GM18502 (cell line): Measurements from ENCODE around the gene SGCD.

Source experiments
- ATAC-seq: cut with Tn5 transposase; IDR thresholded peaks from one replicate; pipeline ENCODE4 v1.9.1; 2021; ENCODE audit warnings: mild to moderate bottlenecking; ENCODE audit not compliant: unreplicated experiment, poor library complexity

Gene SGCD

DNA sequence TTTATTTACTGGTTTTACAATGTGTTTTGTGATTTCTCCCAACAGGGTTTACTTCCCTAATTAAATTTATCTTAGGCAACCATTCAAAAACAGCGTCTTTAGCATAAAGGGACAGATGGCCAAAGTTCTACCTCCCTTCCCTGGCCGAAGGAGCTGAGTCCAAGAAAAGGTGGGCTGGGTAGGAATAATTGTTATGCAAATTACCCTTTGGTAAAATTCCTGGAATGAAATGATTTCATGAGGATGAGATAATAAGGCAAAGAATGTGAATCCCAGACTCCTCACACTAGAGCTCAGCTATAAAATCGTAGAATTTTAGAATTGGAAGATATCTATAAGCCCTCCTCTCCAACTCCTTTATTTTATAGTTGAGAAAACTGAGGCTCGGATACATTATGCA is 119.6 kb downstream of the SGCD start:
- no peak for ATAC-seq

DNA sequence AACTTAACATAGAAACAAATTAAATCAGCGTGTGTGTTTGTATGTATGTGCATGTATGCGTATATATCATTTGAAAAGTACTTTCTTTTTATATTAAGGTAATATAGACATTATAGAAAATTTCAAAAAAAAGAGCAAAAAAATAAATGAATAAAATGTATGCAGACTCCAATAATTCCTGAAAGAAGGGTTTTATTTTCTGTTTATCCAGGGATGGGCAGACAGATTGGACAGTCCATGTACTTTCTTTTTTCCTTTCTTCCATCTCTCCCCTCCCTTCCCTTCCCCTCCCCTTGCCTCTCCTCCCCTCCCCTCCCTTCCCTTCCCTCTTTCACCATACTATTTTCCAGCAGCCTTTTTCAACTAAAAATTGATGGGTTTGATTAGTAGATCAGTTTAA is 123.8 kb downstream of the SGCD start:
- no peak for ATAC-seq

DNA sequence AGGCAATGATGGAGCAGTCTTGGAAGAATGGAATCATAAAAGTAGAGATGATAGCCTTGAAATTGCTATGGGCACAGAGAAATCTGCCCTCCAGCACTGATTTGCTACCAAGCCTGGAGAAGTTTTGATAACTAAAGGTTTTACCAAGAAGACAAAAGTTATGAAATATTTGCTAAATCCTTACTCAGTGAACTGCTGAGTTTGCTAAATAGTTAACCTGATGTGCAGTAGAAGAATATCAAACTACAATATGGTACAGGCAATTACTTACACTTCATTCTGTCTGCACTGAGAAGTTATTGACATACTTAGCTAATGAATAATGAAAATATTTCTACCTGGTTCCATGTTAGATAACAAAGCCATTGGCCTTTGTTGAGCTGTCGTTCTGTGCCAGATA is 124.5 kb downstream of the SGCD start:
- no peak for ATAC-seq

DNA sequence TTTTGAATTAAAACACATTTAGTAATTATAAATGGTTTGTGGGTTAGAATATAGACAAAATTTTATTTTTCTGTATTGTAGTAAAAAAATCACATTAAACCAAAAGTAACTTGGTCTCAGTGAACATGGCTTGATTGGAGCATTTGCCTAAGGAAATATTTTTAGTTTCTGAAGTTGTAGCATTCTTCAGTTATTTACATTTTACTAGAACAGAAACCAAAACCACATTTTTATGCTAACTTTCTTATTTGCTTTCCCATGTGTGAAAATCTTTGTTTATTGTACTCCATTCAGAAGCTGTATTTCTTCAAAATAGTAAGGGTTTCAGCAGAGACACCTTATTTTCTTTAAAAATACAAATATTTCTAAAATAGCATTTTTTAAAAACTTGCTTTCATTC is 129.9 kb downstream of the SGCD start:
- no peak for ATAC-seq

DNA sequence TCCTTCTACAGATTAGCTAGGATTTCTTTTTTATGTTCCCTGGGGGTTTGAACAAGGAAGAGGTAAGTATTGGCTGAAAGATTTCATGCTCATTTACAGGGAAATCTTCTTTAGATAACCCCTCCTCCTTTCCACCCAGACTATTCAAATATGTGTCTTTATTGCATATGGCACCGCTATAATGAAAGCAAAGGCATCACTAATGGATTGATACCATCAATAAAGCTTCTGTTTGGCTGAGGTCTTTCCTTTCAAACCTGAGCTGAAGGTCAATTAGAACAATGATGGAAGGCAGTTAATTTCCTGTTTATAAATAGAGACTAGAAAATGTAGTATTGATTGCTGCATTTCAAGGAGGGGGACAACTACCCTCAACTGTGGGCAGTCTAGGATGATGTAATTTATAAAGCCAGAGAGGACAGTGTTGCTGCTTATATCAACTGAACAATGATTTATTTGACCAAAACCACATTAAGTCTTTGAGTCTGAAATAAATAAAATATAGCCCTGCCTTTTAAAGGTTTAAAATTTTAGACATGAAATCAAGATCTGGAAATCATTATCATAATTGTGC is 132.9 kb downstream of the SGCD start:
- ATAC-seq = no peak

DNA sequence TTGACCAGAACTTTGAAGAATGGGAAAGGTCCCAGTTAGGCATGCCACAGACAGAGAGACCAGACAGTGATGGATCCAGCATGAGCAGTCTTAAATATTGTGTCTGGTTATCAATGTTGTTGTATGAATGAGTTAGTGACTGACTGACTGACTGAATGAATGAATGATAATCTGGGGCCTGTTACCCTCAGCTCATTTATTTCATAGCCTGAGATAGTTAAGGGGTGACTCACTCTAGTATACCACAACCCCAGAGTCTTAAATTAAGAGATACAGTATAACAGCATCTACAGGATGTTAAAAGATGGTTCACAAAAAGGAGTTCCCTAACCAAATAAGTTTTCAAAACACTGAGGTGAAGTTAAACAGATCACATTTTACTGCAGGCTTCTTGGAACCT is 133.5 kb downstream of the SGCD start:
- no peak for ATAC-seq

DNA sequence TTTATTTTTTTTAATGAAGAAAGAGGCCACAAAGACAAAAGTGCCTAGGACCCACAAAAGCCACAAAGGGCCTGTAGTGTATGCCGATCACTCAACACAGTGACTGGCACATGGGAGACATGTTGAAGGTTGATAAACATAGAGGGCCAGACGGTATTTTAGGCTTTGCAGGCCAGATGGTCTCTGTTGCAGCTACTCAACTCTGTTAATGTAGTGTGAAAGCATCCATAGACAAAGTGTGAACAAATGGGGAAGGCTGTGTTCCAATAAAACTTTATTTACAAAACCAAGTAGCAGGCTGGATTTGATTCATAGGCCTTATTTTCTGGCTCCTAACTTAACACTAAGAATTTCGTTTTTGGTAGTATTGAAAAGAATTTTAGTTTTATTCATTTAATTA is 139.9 kb downstream of the SGCD start:
- no peak for ATAC-seq

DNA sequence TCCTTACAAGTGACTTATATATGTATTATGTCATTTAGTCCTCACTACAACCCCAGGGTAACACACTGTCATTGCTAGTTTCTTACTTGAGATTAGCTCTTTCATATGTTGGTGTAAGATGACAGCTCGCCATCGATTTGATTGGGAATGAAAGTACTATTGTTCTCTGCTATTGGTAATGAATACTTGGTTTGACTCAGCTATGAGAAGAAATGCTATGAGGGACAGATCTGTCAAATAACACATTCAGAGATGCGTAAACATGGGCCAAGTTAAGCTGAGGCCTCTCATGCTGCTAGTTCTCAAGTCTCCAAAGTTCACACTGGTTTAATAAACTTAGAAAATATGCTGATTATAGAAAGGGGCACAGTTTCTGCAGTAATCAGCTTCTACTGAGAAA is 142.7 kb downstream of the SGCD start:
- ATAC-seq = no peak

DNA sequence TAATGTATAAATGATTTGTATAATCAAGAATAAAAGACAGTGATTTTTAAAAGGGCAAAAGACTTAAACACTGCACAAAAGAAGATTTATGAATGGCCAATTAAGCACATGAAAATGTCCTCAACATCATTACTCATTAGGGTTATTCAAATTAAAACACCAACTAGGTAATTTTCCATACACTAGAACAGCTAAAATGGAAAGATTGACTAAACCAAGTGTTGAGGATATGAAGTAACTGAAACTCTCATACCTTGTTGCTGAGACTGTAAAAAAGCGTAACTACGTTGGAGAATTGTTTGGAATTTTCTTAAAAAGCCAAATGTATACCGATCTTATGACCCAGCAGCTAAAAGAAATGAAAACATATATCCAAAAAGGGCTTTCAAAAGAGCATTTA is 144.9 kb downstream of the SGCD start:
- no peak for ATAC-seq

DNA sequence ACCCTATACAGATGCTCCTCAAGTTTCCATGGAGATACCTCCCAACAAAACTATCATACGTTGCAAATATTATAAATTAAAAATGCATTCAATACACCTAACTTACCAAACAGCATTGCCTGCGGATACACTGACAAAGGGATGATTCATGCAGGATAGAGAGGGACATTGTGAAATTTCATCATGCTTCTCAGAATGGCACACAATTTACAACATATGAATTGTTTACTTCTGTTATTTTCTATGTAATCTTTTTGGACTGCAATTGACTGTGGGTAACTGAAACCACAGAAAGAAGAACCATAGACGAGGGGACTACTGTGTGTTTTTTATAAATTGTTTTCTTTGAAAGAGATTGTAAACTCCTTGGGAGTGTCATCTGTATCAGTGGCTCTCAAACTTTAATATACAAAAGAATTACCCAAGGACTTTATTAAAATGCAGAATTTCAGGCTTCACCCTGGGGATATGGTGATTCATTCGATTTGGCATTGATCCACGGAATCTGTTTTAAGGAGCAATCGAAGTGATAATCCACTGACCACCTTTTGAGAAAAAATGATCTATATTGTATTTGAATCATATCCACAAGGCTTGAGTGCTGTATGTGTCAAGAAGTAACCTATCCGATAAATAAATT is 146.4 kb downstream of the SGCD start:
- no peak for ATAC-seq

DNA sequence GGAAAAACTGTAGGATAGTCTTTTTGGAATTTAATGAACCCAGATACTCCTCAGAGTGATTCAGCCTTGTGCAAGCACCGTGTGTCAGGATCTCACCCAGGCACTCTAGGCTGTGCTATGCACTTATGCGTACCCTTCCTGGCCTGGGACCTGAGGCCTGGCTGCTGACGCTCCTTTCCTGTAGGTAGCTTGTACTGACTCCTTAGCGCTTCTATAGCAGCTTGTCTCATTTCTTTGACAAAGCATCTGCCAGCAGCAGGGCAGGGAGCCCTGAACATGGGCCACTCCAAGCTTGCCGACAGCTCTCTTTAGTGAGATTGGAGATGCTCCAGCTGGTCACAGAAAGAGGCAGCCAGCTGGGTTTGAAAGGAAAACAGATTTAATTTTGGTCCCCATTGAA is 147.3 kb downstream of the SGCD start:
- no peak for ATAC-seq

DNA sequence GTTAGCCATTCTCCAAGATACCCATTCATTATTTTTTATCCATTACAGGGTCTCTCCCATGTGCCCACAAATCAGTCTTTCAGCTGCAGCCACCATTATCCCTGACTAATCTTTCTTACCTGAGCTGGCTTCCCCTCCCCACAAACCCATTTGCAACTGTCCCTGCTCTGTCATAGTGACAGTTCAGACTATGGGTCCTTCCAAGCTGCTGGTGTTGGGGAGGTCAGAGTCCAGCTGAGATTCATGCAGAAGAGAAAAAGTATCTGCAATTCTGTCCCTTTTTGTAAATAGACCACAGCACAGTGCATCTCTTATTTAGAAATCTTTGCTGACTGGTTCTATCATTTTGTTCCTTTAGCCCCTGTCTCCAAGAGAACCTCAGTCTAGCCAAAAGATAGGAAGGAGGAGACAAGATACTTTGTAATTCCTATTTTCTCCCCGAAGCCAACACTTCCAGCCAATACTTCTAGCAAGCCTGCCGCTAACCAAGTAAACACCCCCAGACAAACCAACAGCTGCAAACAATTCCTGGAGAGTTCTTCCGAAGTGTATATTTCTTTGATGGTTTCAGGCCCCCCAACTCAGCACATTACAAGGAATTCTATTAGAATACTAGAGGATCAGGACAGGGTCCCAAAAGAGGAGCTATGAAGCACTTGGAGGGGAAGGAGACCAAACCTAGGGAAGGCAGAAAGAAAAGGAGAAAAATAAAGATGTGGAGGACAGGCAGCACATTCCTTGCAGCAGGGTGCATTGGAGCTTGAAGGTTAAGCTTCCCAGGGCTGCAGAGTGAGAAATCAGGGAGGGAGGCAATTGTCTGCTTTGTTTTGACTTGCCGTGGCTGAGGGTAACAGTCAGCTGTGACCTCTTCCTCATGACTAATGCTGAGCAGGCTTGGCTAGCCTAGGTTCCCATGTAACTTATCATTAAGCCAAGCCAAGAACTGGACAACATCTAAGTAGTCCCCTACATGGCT is 148.5 kb downstream of the SGCD start:
- no peak for ATAC-seq

DNA sequence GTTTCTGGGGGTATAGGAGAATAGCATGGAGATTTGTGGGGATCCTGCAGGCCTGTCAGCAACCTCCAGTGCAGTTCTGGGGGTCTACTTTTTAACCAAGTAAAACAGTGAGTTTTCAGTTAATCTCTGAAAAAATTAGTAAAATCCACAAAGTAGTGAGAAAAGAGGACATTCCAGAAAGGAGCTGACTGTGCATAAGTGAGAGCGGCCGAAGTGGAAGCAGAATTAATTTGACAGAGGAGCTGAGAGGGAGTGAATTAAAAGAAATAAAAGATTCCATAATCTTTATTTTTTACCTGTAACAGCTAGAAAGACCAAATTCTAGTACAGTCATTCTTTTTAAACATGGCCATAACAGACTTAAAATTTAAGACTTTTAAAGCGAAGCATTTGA is 149.2 kb downstream of the SGCD start:
- no peak for ATAC-seq

DNA sequence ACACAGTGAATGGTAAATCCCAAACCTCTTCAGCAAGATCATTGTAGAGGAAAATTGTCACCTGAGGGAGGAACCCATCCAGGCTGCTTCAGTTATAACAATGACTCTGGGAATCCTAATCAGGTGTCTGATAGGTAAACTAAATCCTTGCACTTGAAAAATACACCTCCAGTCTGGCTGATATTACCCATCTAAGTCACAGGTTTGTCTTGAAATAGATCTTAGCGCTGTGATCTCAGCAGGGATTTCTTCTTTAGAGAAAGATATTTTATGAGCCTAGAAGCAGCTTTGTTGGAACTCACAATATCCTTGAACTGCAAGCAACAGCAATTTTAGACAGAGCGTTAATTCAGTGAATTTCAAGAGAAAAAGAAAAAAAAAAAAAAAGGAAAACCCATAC is 149.7 kb downstream of the SGCD start:
- ATAC-seq = no peak

DNA sequence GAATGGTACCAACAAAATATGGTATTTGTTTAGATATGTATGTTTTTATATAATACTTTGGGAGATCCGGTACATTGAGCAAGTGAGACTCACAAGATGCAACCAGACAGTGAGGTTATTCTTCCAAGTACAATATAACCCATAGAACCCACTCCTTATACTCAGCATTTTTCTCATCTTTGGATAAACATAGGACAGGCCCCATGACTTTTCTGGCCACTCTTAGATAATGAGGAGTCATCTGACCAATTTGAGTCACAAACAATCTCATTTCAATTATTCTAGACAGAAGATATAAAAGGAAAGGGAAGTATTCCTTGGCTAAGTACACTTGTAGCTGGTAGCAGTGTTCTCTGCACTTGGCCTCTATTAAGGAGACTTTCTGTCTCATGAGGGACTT is 150.2 kb downstream of the SGCD start:
- no peak for ATAC-seq

DNA sequence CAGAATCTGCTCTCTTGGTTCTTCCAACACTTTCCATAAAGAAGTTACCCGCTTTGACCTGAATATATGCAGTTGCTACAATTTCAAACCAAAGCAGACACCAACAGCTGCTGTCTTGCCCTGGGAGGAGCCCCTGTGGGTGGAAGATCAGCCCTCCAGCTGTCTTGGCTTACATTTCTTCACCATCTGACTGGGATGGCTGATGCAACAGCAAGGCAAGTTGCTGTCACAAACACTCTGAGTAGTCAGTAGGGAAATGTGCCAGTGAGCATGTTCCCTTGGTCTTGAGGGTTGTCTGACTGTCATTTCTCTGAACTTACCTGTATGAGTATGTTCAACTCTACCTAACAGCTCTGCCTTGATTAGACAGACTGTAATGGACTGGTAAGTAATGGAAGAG is 152.9 kb downstream of the SGCD start:
- ATAC-seq = no peak

DNA sequence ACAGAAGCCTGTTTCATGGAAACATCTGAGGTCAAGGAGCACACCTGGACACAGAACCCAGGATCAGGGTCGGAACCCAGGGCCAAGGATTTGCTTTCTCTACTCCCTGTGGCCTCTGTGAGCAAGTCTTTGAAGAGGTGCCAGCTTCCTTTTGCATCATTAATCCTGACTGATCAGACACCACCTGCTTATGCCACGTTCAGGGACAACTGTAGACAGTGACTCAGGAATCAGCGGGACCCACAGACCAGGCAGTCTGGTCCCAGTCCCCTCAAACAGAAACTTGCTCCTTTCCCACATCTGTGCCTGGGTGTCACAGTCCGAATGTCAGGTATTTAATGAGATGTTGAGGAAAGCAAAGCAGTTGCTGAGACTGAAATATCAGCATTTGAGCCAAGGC is 154.8 kb downstream of the SGCD start:
- ATAC-seq = no peak

DNA sequence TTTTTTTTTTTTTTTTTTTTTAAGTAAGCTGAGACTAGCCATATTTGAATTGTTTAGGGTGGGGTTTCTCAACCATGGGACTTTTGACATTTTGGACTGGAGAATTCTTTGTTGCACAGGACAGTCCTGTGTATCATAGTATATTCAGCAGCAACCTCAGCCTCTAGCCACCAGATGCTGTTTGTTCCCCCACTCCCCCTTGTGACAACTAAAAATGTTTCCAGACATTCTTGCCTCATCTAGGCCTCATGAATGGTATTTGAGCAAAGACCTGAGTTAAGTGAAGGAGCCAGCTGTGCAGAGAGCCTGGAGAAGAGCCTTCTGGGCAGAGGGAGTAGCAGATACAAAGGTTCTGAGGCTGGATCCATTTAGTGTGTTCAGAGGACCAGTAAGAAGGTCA is 155.9 kb downstream of the SGCD start:
- no peak for ATAC-seq

DNA sequence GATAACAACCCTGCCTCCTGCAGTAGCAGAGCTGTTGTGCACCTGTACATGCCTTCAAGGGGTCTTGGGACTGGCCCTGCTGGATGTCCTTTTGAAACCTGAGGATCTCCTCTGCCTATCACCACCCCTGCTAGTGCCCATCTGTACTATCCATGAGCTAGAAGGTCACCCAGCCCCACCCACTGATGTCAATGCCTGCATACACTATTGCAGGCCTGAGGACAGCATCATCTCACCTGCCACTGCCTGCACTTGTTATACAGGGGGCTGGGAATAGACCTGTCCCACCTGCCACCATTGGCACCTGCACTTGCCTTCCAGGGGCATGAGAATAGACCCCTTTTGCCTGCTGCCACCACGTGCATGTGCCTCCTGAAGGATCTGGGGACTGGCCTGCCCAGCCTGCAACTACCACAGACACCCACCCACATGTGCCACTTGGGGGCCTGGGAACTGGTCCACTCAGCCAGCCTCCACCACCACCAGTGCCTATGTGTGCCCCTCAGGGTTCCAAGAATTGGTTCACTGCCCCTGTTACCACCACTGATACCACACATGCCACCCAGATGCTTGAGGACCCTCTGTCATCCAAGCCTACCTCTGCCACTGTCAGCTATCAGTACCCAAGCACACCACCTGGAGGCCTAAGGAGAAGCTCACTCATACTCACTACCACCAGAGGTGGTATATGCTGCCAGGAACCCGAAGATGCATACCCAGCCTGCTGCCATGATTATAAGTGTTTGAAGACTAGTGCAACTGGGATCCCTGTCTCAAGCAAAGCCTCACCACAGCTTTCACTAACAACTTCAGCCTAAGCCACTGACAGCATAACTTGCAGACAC is 159.7 kb downstream of the SGCD start:
- no peak for ATAC-seq

DNA sequence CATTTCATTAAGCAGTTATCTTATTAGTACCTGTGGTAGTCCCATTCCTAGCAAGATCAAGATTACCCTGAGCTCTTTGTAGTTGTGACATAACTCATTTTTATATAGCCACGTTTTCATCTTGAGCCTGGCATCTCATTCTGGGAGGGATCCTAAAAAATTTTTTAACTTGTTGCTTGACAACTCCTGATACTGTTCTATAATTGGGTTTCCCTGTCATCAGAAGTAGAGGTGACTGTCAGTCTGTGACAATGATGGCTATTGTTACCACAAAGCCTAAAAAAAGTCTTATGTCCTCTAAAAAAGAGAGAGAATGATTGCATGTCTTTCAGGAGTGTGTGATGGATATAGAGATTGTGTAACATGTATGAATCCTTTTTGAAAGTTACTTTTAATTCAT is 164.8 kb downstream of the SGCD start:
- no peak for ATAC-seq

DNA sequence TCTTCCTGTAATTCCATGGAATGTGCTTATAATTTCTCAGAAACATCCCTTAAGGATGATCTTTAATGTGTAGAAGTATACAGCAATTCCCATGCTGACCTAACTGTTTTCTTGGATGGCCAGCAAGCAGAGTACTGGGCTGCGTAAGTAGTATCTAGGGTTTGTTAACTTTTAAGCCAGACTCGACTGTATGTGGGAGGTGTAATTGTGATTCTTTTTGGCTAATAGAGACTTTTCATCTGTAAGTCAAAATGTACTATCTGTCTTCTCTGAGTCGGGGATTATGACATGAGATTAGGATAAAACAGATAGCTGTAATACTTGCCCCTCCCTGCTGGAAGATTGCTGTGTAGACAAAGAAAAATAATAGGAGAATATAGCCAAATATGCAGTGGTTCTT is 169.3 kb downstream of the SGCD start:
- ATAC-seq = no peak
